HepG2 (cell line): ENCODE measurements around the gene ZNF155. TPM values are rescaled to one million over a fixed set of nuclear protein-coding genes. Genes with fewer than 3 reads are reported as not detected.

Source experiments
- ADNP ChIP-seq: sonication (generic); formaldehyde crosslinking; IDR thresholded peaks from 2 replicates; pipeline ENCODE4 v1.4.0; 2020; ENCODE audit warnings: missing genetic modification reagents
- BCL3 ChIP-seq: sonication (generic); formaldehyde crosslinking; IDR thresholded peaks from 2 replicates; pipeline ENCODE4 v1.5.1; 2020; ENCODE audit warnings: mild to moderate bottlenecking, missing genetic modification reagents, moderate library complexity
- DR1 ChIP-seq: sonication (generic); formaldehyde crosslinking; IDR thresholded peaks from 2 replicates; pipeline ENCODE4 v1.8.0; 2021; ENCODE audit warnings: mild to moderate bottlenecking, missing genetic modification reagents, inconsistent platforms
- DRAP1 ChIP-seq: IDR thresholded peaks from 2 replicates; pipeline ENCODE4 v1.6.1; 2016; ENCODE audit warnings: missing genetic modification reagents, missing compliant biosample characterization
- KLF12 ChIP-seq: sonication (generic); formaldehyde crosslinking; IDR thresholded peaks from 2 replicates; pipeline ENCODE4 v1.4.0; 2020; ENCODE audit warnings: missing genetic modification reagents, borderline replicate concordance
- MATR3 ChIP-seq: sonication (generic); formaldehyde crosslinking; IDR thresholded peaks from 2 replicates; pipeline ENCODE4 v1.4.0; 2020; ENCODE audit warnings: missing genetic modification reagents
- NCOR1 ChIP-seq: fragments of 200-600 bp; sonication (generic); IDR thresholded peaks from 2 replicates; pipeline ENCODE4 v1.7.0; 2017; ENCODE audit warnings: antibody characterized with exemption, low read length, borderline replicate concordance
- ZFP37 ChIP-seq: sonication (generic); formaldehyde crosslinking; IDR thresholded peaks from 2 replicates; pipeline ENCODE4 v1.4.0; 2020; ENCODE audit warnings: missing genetic modification reagents, borderline replicate concordance
- ZNF12 ChIP-seq: sonication (generic); formaldehyde crosslinking; IDR thresholded peaks from 2 replicates; pipeline ENCODE4 v1.5.0; 2020; ENCODE audit warnings: missing genetic modification reagents
- ZNF17 ChIP-seq: sonication (generic); formaldehyde crosslinking; IDR thresholded peaks from 2 replicates; pipeline ENCODE4 v1.5.0; 2020; ENCODE audit warnings: mild to moderate bottlenecking, missing genetic modification reagents
- ZNF598 ChIP-seq: sonication (generic); formaldehyde crosslinking; IDR thresholded peaks from 2 replicates; pipeline ENCODE4 v1.5.1; 2020; ENCODE audit warnings: mild to moderate bottlenecking, missing genetic modification reagents, borderline replicate concordance
- polyA plus RNA-seq, 8 experiments: library from polyadenylated mRNA; depleted of rRNA in 3 of 8; stranded (reverse) in 7 of 8; unstranded in 1 of 8; fragments of >200 nt; fragmentation: Illumina TruSeq in 4 of 8; extraction: Trizol in 4 of 8; gene quantifications; 2 replicates each; pipeline versions ENCODE4 v1.2.1 to v1.2.3, GENCODE V29; 2011 to 2016; ENCODE audit warnings: low read depth in 4 of 8, missing spikeins in 1 of 8, mixed read lengths in 1 of 8; ENCODE audit not compliant: insufficient read depth in 1 of 8
- total RNA-seq, 5 experiments: library from RNA; depleted of rRNA; stranded (reverse); fragments of >200 nt; fragmentation: Illumina TruSeq; extraction: Trizol; gene quantifications; 2 replicates each; pipeline ENCODE4 v1.2.3, GENCODE V29; 2016; ENCODE audit warnings: low read depth in 1 of 5
- TF ChIP-seq, protein P1 (sequence below): sonication (generic); formaldehyde crosslinking; IDR thresholded peaks from 2 replicates; pipeline ENCODE4 v1.4.0; 2020; ENCODE audit warnings: missing genetic modification reagents, borderline replicate concordance
- TF ChIP-seq, protein P2 (sequence below): sonication (generic); formaldehyde crosslinking; conservative IDR thresholded peaks from 2 replicates; pipeline ENCODE4 v1.4.0; 2020; ENCODE audit warnings: mild to moderate bottlenecking, missing genetic modification reagents, moderate library complexity
- TF ChIP-seq, protein P3 (sequence below): sonication (generic); formaldehyde crosslinking; IDR thresholded peaks from 2 replicates; pipeline ENCODE4 v1.8.1; 2023; ENCODE audit warnings: missing genetic modification reagents, mild to moderate bottlenecking, borderline replicate concordance

ZNF155 gene
- total and polyA plus RNA-seq, 2 of the 13 experiments (the other 11 are each of a cell fraction or from before 2014, with no cell fraction given) = 2.5 to 3.6 TPM

DNA sequence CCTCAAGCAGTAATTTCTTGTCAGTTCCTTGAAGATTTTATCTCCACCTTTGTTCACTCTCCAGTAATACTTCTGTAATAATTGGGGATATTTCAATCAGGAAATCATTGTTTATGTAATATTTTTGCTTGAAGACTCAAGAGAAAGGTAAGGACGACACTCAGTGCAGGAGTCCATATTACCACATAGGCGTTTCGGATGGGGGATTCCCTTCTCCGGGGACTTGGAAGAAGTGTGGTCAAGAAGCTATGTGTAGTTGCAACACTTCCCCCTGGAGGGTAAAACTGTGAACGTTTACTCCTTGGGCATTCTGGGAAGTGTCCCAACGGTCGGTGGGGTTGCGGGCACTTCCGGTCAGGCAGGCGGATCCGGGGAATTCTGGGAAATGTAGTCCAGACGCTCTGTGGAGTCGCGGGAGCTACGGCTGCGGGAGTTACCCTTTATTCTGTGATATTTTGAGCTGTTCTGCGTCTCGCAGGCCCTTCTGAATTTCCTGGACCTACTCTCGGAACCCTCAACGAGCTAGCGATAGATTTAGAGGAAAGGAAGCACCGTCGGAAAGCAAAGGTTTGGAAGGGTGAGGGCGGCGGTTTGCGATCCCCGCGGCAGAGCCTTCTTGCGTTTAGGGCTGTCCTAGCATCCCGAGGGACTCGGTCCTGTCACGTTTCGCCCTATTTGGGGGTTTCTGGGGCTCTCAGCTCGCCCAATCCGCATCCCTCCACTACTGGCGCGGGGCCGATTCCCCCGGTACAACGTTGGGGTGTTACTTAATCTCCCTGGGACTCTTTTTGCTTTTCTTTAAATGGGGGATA lies 32.9 kb upstream of the ZNF155 start, which contains the start of gene ZNF221 (continued):
- TF ChIP-seq KLF12 (no peak), ADNP (CRISPR knock-in tag) (no peak), MATR3 (CRISPR knock-in tag) (no peak), DRAP1 (CRISPR knock-in tag) (no peak), ZNF598 (CRISPR knock-in tag) (peak; percentile 68), NCOR1 (no peak), BCL3 (CRISPR knock-in tag) (no peak), DR1 (CRISPR knock-in tag) (no peak), ZFP37 (no peak), ZNF12 (CRISPR knock-in tag) (no peak), ZNF17 (CRISPR knock-in tag) (no peak)
- TF ChIP-seq, protein P1, sequence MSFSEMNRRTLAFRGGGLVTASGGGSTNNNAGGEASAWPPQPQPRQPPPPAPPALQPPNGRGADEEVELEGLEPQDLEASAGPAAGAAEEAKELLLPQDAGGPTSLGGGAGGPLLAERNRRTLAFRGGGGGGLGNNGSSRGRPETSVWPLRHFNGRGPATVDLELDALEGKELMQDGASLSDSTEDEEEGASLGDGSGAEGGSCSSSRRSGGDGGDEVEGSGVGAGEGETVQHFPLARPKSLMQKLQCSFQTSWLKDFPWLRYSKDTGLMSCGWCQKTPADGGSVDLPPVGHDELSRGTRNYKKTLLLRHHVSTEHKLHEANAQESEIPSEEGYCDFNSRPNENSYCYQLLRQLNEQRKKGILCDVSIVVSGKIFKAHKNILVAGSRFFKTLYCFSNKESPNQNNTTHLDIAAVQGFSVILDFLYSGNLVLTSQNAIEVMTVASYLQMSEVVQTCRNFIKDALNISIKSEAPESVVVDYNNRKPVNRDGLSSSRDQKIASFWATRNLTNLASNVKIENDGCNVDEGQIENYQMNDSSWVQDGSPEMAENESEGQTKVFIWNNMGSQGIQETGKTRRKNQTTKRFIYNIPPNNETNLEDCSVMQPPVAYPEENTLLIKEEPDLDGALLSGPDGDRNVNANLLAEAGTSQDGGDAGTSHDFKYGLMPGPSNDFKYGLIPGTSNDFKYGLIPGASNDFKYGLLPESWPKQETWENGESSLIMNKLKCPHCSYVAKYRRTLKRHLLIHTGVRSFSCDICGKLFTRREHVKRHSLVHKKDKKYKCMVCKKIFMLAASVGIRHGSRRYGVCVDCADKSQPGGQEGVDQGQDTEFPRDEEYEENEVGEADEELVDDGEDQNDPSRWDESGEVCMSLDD (CRISPR knock-in tag) = no peak
- TF ChIP-seq, protein P2, sequence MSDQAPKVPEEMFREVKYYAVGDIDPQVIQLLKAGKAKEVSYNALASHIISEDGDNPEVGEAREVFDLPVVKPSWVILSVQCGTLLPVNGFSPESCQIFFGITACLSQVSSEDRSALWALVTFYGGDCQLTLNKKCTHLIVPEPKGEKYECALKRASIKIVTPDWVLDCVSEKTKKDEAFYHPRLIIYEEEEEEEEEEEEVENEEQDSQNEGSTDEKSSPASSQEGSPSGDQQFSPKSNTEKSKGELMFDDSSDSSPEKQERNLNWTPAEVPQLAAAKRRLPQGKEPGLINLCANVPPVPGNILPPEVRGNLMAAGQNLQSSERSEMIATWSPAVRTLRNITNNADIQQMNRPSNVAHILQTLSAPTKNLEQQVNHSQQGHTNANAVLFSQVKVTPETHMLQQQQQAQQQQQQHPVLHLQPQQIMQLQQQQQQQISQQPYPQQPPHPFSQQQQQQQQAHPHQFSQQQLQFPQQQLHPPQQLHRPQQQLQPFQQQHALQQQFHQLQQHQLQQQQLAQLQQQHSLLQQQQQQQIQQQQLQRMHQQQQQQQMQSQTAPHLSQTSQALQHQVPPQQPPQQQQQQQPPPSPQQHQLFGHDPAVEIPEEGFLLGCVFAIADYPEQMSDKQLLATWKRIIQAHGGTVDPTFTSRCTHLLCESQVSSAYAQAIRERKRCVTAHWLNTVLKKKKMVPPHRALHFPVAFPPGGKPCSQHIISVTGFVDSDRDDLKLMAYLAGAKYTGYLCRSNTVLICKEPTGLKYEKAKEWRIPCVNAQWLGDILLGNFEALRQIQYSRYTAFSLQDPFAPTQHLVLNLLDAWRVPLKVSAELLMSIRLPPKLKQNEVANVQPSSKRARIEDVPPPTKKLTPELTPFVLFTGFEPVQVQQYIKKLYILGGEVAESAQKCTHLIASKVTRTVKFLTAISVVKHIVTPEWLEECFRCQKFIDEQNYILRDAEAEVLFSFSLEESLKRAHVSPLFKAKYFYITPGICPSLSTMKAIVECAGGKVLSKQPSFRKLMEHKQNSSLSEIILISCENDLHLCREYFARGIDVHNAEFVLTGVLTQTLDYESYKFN = no peak; the same call in 1 of the 2 replicates
- TF ChIP-seq, protein P3, sequence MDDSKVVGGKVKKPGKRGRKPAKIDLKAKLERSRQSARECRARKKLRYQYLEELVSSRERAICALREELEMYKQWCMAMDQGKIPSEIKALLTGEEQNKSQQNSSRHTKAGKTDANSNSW = no peak
